ENCODE results near the gene EMSY.

DNA sequence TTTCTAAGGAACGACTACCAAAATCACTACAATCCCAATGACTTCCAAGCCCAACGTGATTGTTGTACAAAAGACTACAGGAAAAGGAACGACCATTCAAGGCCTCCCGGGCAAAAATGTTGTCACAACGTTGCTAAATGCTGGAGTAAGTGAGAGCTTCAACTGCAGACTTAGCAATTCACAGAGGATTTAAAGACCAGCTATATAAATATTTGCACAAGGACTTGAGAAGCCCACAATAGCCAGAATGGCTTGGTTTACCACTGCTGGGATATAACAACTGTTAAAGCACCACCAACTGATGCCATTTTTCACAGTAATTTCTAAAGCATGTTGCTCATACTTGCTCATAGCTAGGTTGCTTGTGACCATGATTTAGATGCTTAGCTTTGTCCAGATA lies 78.3 kb downstream of the EMSY start:
- no peak for TF ChIP-seq CTCF (IDR thresholded peaks at IDR 0.05 in 4 of 5, conservative IDR thresholded peaks at IDR 0.05 in 1 of 5)
- TF ChIP-seq POLR2A (IDR thresholded peaks at IDR 0.05), result no peak

All from gastrocnemius medialis (tissue), 4 donors.